Measurements from ENCODE around the gene LHFPL2.
"Not testable (repeated sequence)": the region's sequence is repeated elsewhere in the genome, so short reads cannot be mapped to it uniquely, and the experiment has no call there.

Gene LHFPL2

DNA sequence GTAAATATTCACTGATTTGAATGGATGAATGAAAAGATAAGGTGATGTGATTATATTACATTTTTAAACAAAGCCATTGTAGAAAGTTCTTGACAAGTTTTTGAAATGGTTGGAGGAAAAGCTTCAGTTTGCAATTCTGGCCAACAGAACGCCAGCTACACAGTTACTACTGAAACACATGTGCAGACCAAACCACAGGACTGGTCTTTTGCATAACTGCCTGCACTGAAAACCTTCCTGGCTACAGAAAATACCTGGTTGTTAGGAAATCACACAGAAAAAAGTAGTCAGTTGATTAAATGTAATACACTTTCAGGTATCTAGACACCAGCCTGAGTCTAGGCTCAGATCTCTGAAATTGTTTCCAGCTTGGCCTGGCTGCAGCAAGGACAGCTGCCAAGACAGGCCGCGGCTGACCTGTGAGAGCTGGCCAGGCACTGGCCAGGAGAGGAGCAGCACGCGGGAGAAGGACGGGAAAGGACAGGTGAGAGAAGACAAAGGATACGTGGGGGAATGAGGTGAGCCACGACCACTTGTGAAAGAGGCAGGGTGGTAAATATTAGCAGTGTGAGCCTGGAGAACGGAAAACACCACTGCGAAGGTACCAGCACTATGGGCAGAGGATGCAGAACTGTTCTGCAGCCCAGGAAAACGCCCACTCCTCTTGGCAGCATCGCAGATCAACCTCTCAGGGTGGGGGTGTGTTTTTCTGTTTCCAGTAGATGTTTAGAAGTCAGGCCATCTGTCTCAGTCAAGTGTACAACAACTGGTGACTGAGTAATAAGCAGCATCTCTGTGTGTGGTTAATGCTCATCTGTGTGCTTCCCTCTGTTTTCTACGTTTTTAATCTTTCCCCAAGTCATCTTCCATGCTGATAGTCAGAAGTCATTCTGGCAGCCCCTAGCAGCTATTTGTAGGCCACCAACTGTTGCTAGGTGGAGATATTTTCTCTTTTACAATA, 150.7 kb downstream of the LHFPL2 start:
- no peak for DNase-seq

DNA sequence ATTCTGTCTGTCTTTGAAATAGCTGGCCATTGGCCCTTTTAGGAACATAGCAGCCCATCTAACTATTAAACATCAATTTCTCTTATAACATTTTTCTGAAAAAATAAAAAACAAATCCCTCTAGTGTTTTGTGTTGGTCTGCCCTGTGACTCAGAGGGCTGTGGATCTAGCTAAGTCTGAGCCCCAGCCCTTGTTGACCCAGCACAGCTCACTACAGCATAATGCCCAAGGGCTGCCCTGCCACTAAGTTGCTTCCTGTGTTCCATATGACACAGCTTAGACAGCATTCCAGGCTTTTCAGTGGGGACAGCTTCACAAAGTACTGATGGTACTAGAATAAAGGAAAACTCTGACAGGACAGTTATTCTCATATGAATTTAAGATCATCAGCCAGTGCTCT, 152.2 kb downstream of the LHFPL2 start:
- DNase-seq: no peak

DNA sequence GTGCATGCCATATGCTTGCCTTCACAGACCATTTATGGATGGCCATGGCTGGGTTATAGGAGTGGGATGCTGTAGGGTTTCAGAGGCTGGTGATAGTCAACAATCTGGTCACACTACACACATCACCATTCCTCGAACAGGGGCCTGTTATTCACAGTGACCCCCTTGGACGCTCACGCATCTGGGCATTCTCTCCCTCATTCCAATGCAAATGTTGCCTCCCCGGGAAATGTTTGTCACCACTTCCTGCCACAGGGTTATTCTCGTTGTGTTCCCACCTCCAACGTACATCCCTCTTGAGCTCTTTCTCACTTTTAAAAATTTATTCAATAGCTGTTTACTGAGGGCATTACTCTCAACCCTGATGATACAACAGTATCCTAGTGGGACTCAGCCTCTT, 152.8 kb downstream of the LHFPL2 start:
- DNase-seq: no peak

DNA sequence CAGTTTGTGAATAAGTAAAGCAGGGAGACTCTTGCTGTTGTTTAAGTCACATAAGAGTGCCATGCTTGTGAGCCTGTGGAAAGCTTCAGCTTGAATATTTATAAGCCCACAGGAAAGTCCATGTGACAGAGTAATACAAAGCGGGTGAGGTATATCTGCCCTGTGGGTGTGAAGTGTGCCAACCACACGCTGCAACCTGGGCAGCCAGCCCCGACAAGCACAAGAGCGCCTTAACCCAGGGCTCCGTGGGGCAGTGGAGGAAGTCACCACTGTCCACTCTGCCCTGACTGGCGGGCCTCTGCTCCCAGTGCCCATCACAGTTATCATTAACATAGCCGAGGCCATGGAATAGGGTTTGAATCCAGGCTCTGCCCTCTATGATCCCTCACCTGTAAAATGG, 155.9 kb downstream of the LHFPL2 start:
- no peak for DNase-seq

DNA sequence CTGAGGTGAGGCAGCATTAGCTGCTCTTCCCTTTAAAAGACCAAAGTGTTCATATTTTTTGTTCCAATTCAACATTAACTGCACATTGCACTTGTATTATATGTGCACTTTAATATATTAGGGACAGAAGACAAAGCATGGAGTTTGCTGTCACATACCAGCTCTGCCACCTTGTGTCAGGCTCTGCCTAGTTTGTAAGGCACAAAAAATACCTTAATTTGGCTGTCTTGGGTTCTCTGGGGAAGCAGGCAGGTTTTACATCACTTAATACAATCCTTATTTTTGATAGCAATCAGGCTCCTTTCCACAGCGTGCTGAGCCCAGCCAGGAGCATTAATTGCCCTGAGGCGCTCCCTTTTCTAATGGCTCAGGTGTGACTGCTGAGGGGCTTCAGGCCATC, 156.3 kb downstream of the LHFPL2 start:
- DNase-seq: no peak

DNA sequence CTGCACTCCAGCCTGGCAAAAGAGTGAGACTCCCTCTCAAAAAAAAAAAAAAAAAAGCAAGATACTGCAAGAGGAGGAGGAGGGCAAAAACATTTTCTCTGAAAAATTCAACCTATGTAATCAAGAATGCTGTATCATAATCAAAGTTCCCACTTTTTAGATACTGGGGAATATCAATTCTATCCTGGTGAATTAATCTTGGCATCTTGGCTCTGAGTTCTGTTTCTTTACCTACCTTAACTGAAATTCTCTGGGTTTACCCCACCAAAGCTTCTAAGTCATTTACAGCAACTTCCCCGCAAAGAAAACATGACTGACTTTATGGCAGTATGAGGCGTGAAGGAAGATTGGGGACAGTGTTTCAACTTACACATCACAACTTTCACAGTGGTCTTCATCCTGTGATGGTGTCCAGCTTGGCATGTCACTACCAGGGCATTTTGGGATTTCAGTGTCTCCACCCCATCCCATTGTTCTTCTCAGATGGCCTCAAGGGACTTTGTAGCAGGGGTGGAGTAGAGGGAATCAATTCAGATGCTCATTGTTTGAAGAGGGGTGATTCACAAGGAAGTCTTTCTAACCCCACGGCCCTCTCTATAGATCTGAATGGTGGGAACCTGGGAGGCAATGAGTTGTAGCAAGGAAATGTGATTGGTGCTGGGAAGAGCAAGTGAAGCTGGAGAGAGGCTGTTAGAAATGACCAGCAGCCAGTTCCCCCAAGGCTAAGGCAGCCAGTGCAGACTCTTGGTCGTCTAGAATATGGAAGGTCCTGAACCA, 157.7 kb downstream of the LHFPL2 start:
- no peak for DNase-seq

DNA sequence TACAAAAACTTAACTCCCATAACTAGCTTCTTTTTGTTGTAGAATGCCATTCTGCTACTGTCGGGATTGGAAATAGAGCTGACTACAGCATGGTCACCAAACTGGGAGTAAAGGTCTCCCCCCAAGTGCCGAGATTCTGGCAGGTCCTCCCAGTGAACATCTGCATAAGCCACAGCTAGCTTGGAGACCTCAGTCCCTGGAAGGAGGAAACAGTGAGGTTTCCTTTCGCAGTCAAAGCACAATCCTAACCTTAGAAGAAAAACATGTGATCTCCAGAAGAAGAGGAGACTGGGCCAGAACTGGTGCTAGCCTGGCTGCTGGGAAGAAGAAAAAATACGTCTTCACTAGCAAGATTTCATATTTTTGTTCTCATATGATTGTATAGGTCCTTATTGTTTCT, 160.7 kb downstream of the LHFPL2 start:
- DNase-seq: no peak

DNA sequence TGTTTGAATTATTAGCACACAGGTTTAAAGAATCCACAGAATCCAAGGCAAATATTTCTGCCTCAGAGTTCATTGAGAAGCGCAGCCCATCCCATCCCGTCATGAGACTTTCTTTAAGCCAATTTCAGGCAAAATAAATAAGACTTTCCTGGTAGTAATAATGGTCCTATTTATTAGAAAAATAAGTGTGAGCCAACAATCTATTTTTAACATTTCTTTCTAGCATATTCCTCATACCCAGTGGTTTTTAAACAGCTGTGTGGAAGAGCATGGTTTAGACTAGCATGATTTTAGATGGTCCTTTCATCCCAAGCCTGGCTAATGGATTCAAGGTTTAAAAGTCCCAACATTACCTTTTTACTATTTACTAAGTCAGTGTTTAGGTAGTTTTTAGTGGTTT, 162.4 kb downstream of the LHFPL2 start:
- no peak for DNase-seq

DNA sequence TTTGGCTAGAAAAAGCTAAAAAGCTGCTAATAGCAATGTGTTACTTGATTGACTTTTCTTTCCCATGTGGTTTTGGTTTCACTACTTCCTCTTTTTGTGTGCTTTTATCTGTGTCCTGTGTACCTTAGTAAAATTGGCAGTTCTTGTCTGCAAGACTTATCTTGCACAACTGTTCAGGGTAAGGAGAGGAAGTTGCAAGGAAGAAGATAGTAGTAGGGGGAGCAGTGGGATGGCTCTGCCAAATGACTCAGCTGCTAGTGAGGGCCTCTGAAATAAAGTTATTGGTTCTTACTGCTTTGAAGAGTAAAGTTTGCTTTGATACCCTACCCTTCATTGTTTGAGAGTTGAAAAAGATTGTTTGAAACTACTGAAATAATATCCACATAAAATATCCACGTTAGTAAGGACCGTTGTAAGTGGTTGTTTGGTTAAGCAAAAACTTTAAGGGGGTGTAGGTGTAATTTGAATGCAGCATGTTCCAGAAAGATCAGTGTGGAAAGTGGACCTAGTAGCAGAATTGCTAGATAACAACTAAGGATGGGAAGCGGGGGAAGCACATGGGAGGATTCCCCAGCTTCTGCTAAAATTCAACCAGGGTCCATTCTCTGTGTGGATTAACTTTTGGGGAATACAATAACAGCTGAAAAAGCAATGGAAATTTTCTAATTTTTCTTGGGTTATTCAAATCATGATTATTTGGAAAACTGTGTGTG, 164.6 kb downstream of the LHFPL2 start:
- DNase-seq: no peak

DNA sequence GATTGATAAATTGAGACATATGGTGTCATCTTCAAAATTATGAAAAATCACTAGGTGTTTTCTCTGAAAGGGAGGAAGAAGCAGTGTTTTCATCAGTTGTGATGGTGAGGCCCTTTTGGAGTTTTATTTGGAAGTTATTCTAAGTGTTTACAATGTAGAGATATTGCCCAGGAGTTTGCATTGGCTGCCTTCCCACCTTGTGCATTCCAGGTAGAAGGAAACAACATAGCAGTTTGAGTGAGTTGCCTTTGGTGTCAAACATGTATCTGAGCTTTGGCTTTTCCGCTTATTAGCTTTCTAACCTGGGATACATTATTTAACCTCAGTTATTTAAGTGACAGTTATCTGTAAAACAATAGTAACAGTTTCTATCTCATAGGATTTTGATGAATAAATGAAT, 165.6 kb downstream of the LHFPL2 start:
- DNase-seq: no peak

DNA sequence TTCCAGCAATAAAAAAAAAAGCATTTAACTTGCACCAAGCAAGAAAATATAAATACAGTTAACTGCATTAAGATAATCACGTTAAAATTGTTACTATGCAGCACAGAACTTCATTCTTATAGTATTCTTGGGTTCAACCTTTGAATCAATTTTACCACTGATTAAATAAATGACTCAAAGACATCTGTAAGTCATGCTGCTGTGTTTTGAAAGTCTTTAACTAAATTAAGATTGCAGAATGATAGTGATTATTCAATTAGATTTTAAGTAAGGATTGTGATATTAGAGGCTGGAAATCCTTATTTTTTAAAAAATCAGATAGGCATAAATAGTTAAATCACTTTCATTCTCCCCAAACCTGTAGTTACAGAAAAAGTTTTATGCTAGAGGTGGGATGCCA, 171.8 kb downstream of the LHFPL2 start:
- no peak for DNase-seq

DNA sequence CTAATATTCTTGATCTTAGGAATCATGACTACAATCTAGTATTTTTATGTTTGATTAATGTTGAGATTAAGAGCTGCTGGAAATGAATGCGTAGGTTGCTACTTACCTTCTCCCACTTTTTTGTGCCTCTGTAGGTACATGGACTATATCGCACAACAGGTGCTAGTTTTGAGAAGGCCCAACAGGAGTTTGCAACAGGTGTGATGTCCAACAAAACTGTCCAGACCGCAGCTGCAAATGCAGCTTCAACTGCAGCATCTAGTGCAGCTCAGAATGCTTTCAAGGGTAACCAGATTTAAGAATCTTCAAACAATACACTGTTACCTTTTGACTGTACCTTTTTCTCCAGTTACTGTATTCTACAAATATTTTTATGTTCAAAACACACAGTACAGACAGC, 173.2 kb downstream of the LHFPL2 start:
- DNase-seq: no peak

DNA sequence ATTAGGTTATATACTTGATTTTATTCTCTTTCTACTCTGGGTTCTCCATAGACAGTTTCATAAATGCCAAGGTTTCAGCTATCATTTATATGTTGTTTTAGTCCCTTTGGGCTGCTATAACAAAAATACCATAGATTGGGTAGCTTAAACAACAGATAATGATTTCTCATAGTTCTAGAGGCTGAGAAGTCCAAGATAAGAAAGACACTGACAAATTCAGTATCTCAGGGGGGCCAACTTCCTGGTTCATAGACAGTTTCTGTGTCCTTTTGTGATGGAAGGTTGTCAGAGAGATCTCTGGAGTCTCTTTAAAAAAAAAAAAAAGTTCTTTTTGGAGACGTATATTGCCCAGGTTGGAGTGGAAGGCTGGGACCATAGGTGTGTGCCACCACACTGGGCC, 174.8 kb downstream of the LHFPL2 start:
- no peak for DNase-seq

DNA sequence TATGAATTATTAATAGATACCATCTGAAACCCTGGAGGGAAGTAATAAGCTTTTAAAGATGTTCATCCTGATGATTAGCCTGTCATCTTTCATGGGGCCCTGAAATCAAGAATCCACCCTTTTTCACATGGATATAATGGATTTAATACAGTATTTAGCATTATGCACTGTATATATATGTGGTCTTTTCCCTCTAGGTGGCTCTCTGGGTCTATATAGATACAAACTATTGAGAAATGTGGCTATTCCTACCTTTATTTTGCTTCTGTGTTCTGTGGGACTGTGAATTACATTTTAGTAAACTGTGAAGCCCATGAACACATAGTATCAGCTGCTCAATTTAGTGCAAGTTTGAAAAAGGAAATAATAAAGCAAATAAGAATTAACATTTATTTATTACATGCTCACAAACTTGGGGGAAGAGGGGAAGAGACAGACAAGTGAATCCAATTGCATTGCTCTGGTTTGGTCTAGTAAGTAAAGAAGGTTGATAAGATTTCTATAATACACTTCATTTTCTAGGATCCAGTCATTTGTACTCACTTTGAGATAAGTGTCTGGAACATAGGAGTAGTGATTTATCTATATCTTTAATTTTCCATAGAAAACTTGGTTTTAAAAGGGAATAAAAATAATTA, 176.0 kb downstream of the LHFPL2 start:
- DNase-seq: no peak

DNA sequence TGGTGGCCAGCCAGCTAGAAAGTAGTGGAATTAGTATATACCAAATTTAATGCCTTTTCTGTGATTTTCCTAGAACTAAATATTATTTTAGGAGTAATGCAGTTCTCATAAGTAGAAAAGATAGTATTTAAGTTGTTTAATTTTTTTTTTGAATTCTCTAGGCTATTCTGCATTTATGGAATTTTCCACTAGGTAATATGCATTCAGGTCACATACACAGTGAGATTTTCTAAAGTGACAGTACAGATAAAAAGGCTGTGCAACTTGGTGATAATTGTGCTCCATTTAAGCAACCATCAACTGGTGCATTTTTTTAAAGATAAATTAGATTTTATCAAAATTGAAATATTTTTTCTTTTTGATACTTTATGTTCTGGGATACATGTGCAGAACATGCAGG, 176.7 kb downstream of the LHFPL2 start:
- DNase-seq: no peak

DNA sequence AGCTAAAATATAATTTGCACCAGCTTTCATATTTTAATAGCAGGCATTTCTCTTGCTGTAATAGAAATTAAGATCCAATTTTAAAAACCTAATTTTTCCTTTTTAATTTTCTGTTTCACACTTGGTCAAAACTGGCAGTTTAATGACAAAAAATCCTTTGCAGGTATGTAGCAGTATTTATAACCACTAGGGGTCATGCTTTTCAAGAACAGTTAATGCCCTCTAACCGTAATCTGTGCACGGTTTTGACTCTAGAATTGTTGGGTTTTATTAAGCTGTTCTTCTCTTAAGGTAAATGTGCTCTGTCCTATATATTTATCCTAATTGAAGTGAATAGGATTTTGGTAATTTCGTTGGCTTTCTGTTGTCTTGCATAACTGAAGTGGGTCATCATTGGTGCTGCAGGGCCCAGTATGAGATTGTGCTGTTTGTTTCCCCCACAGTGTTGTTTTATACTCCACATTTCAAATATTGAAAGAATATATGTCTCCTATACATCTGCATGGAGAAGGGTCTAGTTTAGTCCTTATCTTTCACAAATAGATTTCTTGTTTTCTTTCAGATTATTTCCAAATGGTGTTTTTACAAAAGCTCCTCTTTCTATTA, 180.7 kb downstream of the LHFPL2 start:
- peak; percentile 15 to 32 for DNase-seq

DNA sequence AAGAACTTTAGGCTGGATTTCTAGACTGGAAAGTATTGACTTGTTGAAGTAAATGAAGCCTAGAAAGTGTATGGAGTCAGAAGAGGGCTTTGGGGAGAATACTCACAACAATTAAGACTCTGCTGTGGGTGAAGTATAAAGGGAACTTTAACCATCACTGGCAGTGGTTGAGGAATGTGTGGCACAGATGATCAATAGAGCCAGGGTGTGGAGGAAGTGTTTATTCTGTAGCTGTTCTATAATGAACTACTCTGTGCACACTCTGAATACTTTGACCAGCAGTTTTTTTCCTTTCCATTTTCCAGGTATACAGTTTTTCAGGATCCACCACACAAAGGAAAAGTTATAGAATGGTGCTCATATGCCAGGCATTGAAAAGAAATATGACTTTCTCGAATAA, 181.4 kb downstream of the LHFPL2 start:
- DNase-seq: no peak

DNA sequence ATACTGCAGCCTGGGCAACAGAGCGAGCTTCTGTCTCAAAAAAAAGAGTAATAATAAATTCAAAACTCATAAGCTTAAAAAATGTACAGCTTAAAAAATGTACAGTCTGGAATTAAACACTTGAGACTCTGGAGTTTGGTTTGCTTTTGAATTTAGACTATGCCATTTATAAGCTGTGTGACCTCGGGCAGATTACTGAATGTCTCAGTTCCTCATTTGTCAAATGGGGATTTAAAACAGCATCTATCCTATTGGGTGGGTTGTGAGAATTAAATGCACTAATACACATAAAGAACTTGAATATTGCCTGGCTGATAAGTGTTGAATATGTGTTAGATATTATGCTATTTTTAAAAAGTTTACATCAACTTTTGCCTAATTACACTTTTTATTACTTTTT, 189.7 kb downstream of the LHFPL2 start:
- no peak for DNase-seq

DNA sequence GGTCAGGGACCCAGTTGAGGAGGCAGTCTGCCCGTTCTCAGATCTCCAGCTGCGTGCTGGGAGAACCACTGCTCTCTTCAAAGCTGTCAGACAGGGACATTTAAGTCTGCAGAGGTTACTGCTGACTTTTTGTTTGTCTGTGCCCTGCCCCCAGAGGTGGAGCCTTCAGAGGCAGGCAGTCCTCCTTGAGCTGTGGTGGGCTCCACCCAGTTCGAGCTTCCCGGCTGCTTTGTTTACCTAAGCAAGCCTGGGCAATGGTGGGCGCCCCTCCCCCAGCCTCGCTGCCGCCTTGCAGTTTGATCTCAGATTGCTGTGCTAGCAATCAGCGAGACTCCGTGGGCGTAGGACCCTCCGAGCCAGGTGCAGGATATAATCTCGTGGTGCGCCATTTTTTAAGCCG, 191.1 kb downstream of the LHFPL2 start:
- not testable (repeated sequence) for DNase-seq

DNA sequence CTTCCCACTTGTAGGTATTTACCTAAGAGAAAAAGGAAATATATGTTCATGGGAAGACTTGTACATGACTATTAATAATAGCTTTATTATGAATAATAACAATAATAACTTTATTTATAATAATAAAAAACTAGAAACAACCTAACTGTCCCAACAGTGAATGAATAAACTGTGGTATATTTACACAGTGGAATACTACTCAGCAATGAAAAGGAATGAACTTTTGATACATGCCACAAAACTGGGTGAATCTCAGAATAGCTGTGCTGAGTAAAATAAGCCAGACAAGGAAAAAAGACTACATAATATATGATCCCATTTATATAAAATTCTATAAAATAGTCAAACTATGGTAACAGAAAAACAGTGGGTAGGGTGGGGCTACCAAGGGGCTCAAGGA, 199.5 kb downstream of the LHFPL2 start:
- DNase-seq: no peak

DNA sequence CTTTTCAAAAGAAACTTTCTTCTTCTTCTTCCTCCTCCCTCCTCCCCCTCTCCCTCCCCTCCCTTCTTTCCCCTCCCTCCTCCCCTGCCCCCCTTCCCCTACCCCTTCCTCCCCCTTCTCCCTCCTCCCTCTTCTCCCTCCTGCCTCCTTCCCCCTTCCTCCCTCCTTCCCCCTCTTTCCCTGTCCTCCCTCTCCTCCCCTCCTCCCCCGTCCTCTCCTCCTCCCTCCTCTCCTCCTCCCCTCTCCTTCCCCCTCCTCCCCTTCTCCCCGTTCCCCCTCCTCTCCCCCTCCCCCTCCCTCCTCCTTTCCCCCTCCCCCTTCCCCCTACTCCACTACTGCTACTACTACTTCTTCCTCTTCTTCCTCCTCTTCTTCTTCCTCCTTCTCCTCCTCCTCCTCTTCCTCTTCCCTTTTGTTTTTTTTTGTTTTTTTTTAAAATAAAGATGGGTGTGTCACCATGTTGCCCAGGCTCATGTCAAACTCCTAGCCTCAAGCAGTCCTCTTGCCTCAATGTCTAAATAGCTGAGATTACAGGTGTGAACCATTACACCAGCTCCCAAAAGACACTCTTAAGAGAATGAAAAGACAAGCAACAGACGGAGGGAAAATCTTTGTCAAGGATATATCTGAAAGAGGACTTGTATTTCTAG, 200.7 kb downstream of the LHFPL2 start:
- no peak for DNase-seq
